Measurements from ENCODE around the gene FGF18. TPM values are rescaled to one million over a fixed set of nuclear protein-coding genes. Genes with fewer than 3 reads are reported as not detected.
A peak's percentile ranks its signal among the peaks of the same experiment; 100 is the strongest.

Gene FGF18
- total and polyA plus RNA-seq, 2 of the 4 experiments (the other 2 are of a cell fraction): 0.15 TPM; not detected in 1

DNA sequence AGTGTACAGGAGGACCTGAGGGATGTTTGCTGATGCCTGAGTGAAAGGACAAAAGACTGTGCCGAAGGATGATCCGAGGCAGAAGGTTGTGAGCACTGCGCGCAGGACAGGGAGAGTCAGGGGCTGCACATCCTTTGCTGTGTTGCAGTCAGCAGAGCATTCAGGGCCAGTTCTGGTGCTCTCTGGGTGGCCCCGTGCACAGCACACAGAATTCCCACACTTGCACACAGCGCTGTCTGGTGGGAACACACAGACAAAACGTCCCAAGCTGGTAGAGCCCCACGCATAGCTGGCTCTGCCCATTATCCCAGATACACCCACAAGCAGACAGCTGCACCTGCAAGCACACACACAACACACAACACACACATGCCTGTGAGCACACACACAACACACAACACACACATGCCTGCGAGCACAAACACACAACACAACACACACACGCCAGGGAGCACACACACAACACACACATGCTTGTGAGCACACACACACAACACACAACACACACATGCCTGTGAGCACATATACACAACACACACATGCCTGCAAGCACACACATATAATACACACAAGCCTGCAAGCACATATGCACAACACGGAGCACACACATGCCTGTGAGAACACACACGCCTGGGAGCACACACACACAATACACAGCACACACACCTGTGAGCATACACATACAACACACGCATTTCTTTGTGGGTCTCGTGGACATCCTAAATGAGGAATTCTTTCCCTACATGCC lies 74.4 kb downstream of the FGF18 start:
- DNase-seq (no peak), ATAC-seq (ENCODE audit: low read depth) (no peak)
- no peaks in the 10 kb centered on the region for H3K36me3 ChIP-seq (ENCODE audit: control insufficient read depth, insufficient read depth, low read length)
- H3K79me1 ChIP-seq (ENCODE audit: low read depth in 1 of 2, low read length in 2 of 2): no peaks in the 10 kb centered on the region
- peak overlapping the region; percentile 72; the same call in 1 of the 2 replicates for H2AK5ac ChIP-seq (ENCODE audit: low read depth, low read length)
- H2AK9ac ChIP-seq (replicated peaks; ENCODE audit: low read depth, low read length, poor library complexity): peak overlapping the region; percentile 38
- peak overlapping the region; percentile 45; the same call in 1 of the 2 replicates for H3K23ac ChIP-seq (ENCODE audit: low read depth, low read length)
- H4K91ac ChIP-seq (ENCODE audit: insufficient read depth, low read depth, low read length): peak overlapping the region; percentile 14
- dilution Hi-C loops (cut with HindIII; ENCODE audit: low sequenced_read_pairs, unreplicated experiment): no loop called here
- peak overlapping the region; percentile 19 for H2BK5ac ChIP-seq (ENCODE audit: low read depth, low read length, poor library complexity, severe bottlenecking)
- peak overlapping the region; percentile 74 for H3K4ac ChIP-seq (ENCODE audit: low read depth, low read length)
- no peak overlapping the region for H3K4me3 ChIP-seq (ENCODE audit: insufficient read depth, low read depth, low read length)
- peaks cover 13% of the 10 kb centered on the region for H3K9me1 ChIP-seq (ENCODE audit: insufficient read depth, low read length)
- H2BK20ac ChIP-seq (ENCODE audit: low read depth, low read length): peak overlapping the region; percentile 64; the same call in 1 of the 2 replicates
- H2BK15ac ChIP-seq (ENCODE audit: low read depth, low read length): peak overlapping the region; percentile 42; the same call in 1 of the 3 replicates
- peak overlapping the region; percentile 54 for H3K4me2 ChIP-seq (ENCODE audit: low read depth, low read length)
- intact Hi-C loops (cut with micrococcal nuclease): loop anchor here (5.0 kb wide), 1 partner anchor 103 kb away; no protein-coding TSS in a partner anchor
- 88% methylated on average over 11 of the region's 14 CpGs; no CpG with 5 or more reads in 1 of the 2 experiments for WGBS, 2 experiments (ENCODE audit: extremely low coverage in 2 of 2, insufficient read length in 1 of 2)
- TF ChIP-seq SMC3 (IDR thresholded peaks at IDR 0.05; ENCODE audit: low read depth, low read length) (no peak), FOS (IDR thresholded peaks at IDR 0.05; ENCODE audit: low read depth, low read length) (no peak), CHD1 (IDR thresholded peaks at IDR 0.05; ENCODE audit: low read depth, low read length) (no peak), MXI1 (IDR thresholded peaks at IDR 0.05; ENCODE audit: borderline replicate concordance, low read depth, low read length) (no peak), CEBPB (IDR thresholded peaks at IDR 0.05; ENCODE audit: low read depth, low read length) (no peak), MAFK (IDR thresholded peaks at IDR 0.05; ENCODE audit: low read depth, low read length) (no peak)
- H2AFZ ChIP-seq (replicated peaks; ENCODE audit: low read length, poor library complexity): peak overlapping the region; percentile 87
- POLR2A ChIA-PET (ENCODE audit: unreplicated experiment): no interaction called here
- peak overlapping the region; percentile 25; the same call in 1 of the 2 replicates for H4K5ac ChIP-seq (ENCODE audit: low read depth, low read length)
- BruUV-seq (replicated peaks): no TSS peak
- no peaks in the 10 kb centered on the region for H3K9me3 ChIP-seq (ENCODE audit: control insufficient read depth, insufficient read depth, low read length)
- H3K27me3 ChIP-seq (ENCODE audit: control insufficient read depth, insufficient read depth, low read length): peaks cover 4% of the 10 kb centered on the region
- H3K14ac ChIP-seq (replicated peaks; ENCODE audit: low read depth, low read length): peak overlapping the region; percentile 76
- in situ Hi-C loops (cut with MboI; ENCODE audit: low sequenced_read_pairs): no loop called here
- CTCF ChIA-PET: interaction anchor here (0.5 to 1.0 kb wide), 3 partner anchors 9 to 136 kb away, joined by 3 to 7 read pairs (median 6); no protein-coding TSS in a partner anchor
- peak overlapping the region; percentile 74; the same call in 1 of the 2 replicates for H3K27ac ChIP-seq (ENCODE audit: insufficient read depth, low read length)
- H4K20me1 ChIP-seq (ENCODE audit: insufficient read depth, low read length): no peaks in the 10 kb centered on the region
- H3K18ac ChIP-seq (ENCODE audit: low read depth, low read length): peak overlapping the region; percentile 80
- peaks cover 14% of the 10 kb centered on the region for H3K4me1 ChIP-seq (ENCODE audit: control insufficient read depth, insufficient read depth, low read length)
- no peak overlapping the region for H3K9ac ChIP-seq (ENCODE audit: low read depth, low read length)
- no peak overlapping the region for H3K56ac ChIP-seq (ENCODE audit: extremely low read depth, insufficient read depth, low read length)
- H2BK120ac ChIP-seq (ENCODE audit: low read depth, low read length): peak overlapping the region; percentile 84
- H4K8ac ChIP-seq (ENCODE audit: low read depth in 2 of 2, low read length in 2 of 2): peak overlapping the region in 1 of 2 experiments; percentile 81; a peak in 2 of 4 replicates
